Stimulated activated CD4-positive, alpha-beta T cell treated with anti-CD3 and anti-CD28 coated beads, Interleukin-2, amount 100 ng/mL, for 48 hours (primary cell): Measurements from ENCODE around the gene NGB.

Source experiments
- DNase-seq, 2 donors: peaks; one replicate each; pipeline ENCODE4 v3.0.0-alpha.2; 2020

NGB gene

GRCh38 chr14:77260631-77261030 is 10.4 kb downstream of the NGB start:
- no peak for DNase-seq

- DNase-seq: no peak
Measured at GRCh38 chr14:77260199-77260598, 10.8 kb downstream of the NGB start.

GRCh38 chr14:77259025-77259715 is 11.8 kb downstream of the NGB start:
- no peak for DNase-seq

GRCh38 chr14:77258566-77258965 is 12.4 kb downstream of the NGB start:
- no peak for DNase-seq

GRCh38 chr14:77257700-77258099 is 13.3 kb downstream of the NGB start:
- no peak for DNase-seq

GRCh38 chr14:77256694-77257093 is 14.3 kb downstream of the NGB start:
- no peak for DNase-seq

GRCh38 chr14:77253333-77254190 is 17.4 kb downstream of the NGB start:
- DNase-seq: no peak

GRCh38 chr14:77251870-77252269 is 19.1 kb downstream of the NGB start:
- no peak for DNase-seq

- no peak for DNase-seq
Measured at GRCh38 chr14:77250927-77251326, 20.1 kb downstream of the NGB start.

GRCh38 chr14:77249286-77249685 is 21.7 kb downstream of the NGB start:
- no peak for DNase-seq

- DNase-seq: no peak
Measured at GRCh38 chr14:77248666-77249065, 22.3 kb downstream of the NGB start.

- no peak for DNase-seq
Measured at GRCh38 chr14:77246784-77247183, 24.2 kb downstream of the NGB start.

- no peak for DNase-seq
Measured at GRCh38 chr14:77245820-77246219, 25.2 kb downstream of the NGB start.

- DNase-seq: no peak
Measured at GRCh38 chr14:77243853-77244252, 27.2 kb downstream of the NGB start.

GRCh38 chr14:77242752-77243151 is 28.3 kb downstream of the NGB start:
- DNase-seq: no peak

- no peak for DNase-seq
Measured at GRCh38 chr14:77241955-77242354, 29.1 kb downstream of the NGB start.

- DNase-seq: no peak
Measured at GRCh38 chr14:77240336-77240915, 30.6 kb downstream of the NGB start.

GRCh38 chr14:77239412-77239811 is 31.6 kb downstream of the NGB start:
- no peak for DNase-seq

GRCh38 chr14:77238996-77239395 is 32.0 kb downstream of the NGB start:
- DNase-seq: no peak

GRCh38 chr14:77238356-77238755 is 32.6 kb downstream of the NGB start:
- DNase-seq: no peak

- DNase-seq: no peak
Measured at GRCh38 chr14:77236814-77237213, 34.2 kb downstream of the NGB start.

- no peak for DNase-seq
Measured at GRCh38 chr14:77231721-77232120, 39.3 kb downstream of the NGB start.

- no peak for DNase-seq
Measured at GRCh38 chr14:77230914-77231313, 40.1 kb downstream of the NGB start.

GRCh38 chr14:77228056-77228455 is 43.0 kb downstream of the NGB start:
- no peak for DNase-seq
